Activated CD8-positive, alpha-beta memory T cell treated with anti-CD3 and anti-CD28 coated beads for 36 hours (primary cell): ENCODE results near the gene BPHL. TPM values are rescaled to one million over a fixed set of nuclear protein-coding genes. Genes with fewer than 3 reads are reported as not detected.

Experiments
- CTCF ChIA-PET: fragments of 350-600 bp; sonication (Branson Sonifier 250); formaldehyde crosslinking; loops from one replicate; lab custom pipeline; 2021; ENCODE audit warnings: antibody characterized with exemption; lab: Charles Lee
- POLR2A ChIA-PET: fragments of 350-600 bp; sonication (Branson Sonifier 250); formaldehyde crosslinking; loops from one replicate; lab custom pipeline; 2021; ENCODE audit warnings: antibody characterized with exemption; lab: Charles Lee
- total RNA-seq, 2 experiments: library from RNA; stranded (reverse); gene quantifications; one replicate each; pipeline ENCODE4 v1.2.3, GENCODE V29; 2021

Gene BPHL
- 10 to 100 TPM in 1 of 2 experiments, 1 to 10 TPM in 1; 9.2 to 12.3 TPM for total RNA-seq

GRCh38 chr6:3118353-3119039 is at the start of gene BPHL:
Gene BPHL, plus strand, starts transcription at chr6:3118711. Its CDS starts 30 bp downstream, at chr6:3118741.
- ChIA-PET CTCF (interaction anchor here (1.4 kb wide), 1 partner anchor 39 kb away, joined by 3 read pairs; the partner anchor contains the start of gene TUBB2A), POLR2A (interaction anchor here (0.9 kb wide), 1 partner anchor 140 kb away, joined by 7 read pairs; the partner anchor contains the start of gene PSMG4)

- CTCF ChIA-PET = no interaction called here
- POLR2A ChIA-PET = no interaction called here
These were observed 46.9 kb upstream of the BPHL start for GRCh38 chr6:3071568-3071967.

GRCh38 chr6:3072798-3073197 is 45.7 kb upstream of the BPHL start:
- ChIA-PET POLR2A (no interaction called here), CTCF (no interaction called here)

- CTCF ChIA-PET = interaction anchor here (1.0 kb wide), 1 partner anchor 31 kb away, joined by 3 read pairs; no protein-coding TSS in a partner anchor
- POLR2A ChIA-PET = no interaction called here
These were observed 45.1 kb upstream of the BPHL start for GRCh38 chr6:3073382-3073781.

- CTCF ChIA-PET = no interaction called here
- POLR2A ChIA-PET = interaction anchor here (0.7 kb wide), 2 partner anchors 14 to 1105 kb away, joined by 3 to 5 read pairs; no protein-coding TSS in a partner anchor
These were observed 42.8 kb upstream of the BPHL start for GRCh38 chr6:3075772-3076113.

- ChIA-PET POLR2A (interaction anchor here (0.9 kb wide), 1 partner anchor 186 kb away, joined by 4 read pairs; no protein-coding TSS in a partner anchor), CTCF (interaction anchor here (0.6 kb wide), 1 partner anchor 50 kb away, joined by 4 read pairs; no protein-coding TSS in a partner anchor)
These were observed 42.2 kb upstream of the BPHL start for GRCh38 chr6:3076320-3076719.

GRCh38 chr6:3077430-3077829 is 41.1 kb upstream of the BPHL start:
- CTCF ChIA-PET = no interaction called here

GRCh38 chr6:3078952-3079351 is 39.6 kb upstream of the BPHL start:
- ChIA-PET POLR2A (interaction anchor here (0.6 kb wide), 1 partner anchor 16 kb away, joined by 3 read pairs; no protein-coding TSS in a partner anchor), CTCF (interaction anchor here (1.3 kb wide), 1 partner anchor 29 kb away, joined by 3 read pairs; no protein-coding TSS in a partner anchor)

More at GRCh38 chr6:3077430-3077829, 41.1 kb upstream of the BPHL start:
- POLR2A ChIA-PET = no interaction called here

- ChIA-PET CTCF (interaction anchor here (1.3 kb wide), 1 partner anchor 29 kb away, joined by 3 read pairs; no protein-coding TSS in a partner anchor), POLR2A (interaction anchor here (0.6 kb wide), 1 partner anchor 17 kb away, joined by 3 read pairs; no protein-coding TSS in a partner anchor)
These were observed 38.8 kb upstream of the BPHL start for GRCh38 chr6:3079682-3080081.

GRCh38 chr6:3081960-3082359 is 36.6 kb upstream of the BPHL start:
- ChIA-PET POLR2A (no interaction called here), CTCF (interaction anchor here (0.5 to 0.6 kb wide), 2 partner anchors 32 to 145 kb away, joined by 4 read pairs; no protein-coding TSS in a partner anchor)

GRCh38 chr6:3085074-3085473 is 33.4 kb upstream of the BPHL start:
- POLR2A ChIA-PET = no interaction called here
- CTCF ChIA-PET = no interaction called here

GRCh38 chr6:3086282-3086946 is 32.1 kb upstream of the BPHL start:
- ChIA-PET POLR2A (interaction anchor here (0.6 kb wide), 1 partner anchor 1717 kb away, joined by 15 read pairs; no protein-coding TSS in a partner anchor), CTCF (no interaction called here)

GRCh38 chr6:3088446-3088845 is 30.1 kb upstream of the BPHL start:
- CTCF ChIA-PET = no interaction called here
- POLR2A ChIA-PET = no interaction called here

GRCh38 chr6:3088968-3089367 is 29.5 kb upstream of the BPHL start:
- POLR2A ChIA-PET = no interaction called here
- CTCF ChIA-PET = interaction anchor here (1.6 kb wide), 1 partner anchor 87 kb away, joined by 3 read pairs; no protein-coding TSS in a partner anchor

GRCh38 chr6:3090013-3090412 is 28.5 kb upstream of the BPHL start:
- ChIA-PET CTCF (interaction anchor here (1.6 kb wide), 1 partner anchor 88 kb away, joined by 3 read pairs; no protein-coding TSS in a partner anchor), POLR2A (interaction anchor here (0.5 kb wide), 1 partner anchor 104 kb away, joined by 3 read pairs; no protein-coding TSS in a partner anchor)

- CTCF ChIA-PET = no interaction called here
These were observed 23.7 kb upstream of the BPHL start for GRCh38 chr6:3094815-3095214.

GRCh38 chr6:3102875-3103274 is 15.6 kb upstream of the BPHL start:
- CTCF ChIA-PET = no interaction called here
- POLR2A ChIA-PET = no interaction called here

More at GRCh38 chr6:3094815-3095214, 23.7 kb upstream of the BPHL start:
- POLR2A ChIA-PET = no interaction called here

GRCh38 chr6:3108746-3109414 is 9.6 kb upstream of the BPHL start:
- POLR2A ChIA-PET = no interaction called here

GRCh38 chr6:3109761-3110160 is 8.8 kb upstream of the BPHL start:
- POLR2A ChIA-PET = no interaction called here
- CTCF ChIA-PET = interaction anchor here (0.6 to 0.7 kb wide), 2 partner anchors 15 to 345 kb away, joined by 4 read pairs; no protein-coding TSS in a partner anchor

More at GRCh38 chr6:3108746-3109414, 9.6 kb upstream of the BPHL start:
- CTCF ChIA-PET = interaction anchor here (1.3 kb wide), 1 partner anchor 30 kb away, joined by 3 read pairs; no protein-coding TSS in a partner anchor
